Measurements from ENCODE around the gene COQ2.

COQ2 gene

DNA sequence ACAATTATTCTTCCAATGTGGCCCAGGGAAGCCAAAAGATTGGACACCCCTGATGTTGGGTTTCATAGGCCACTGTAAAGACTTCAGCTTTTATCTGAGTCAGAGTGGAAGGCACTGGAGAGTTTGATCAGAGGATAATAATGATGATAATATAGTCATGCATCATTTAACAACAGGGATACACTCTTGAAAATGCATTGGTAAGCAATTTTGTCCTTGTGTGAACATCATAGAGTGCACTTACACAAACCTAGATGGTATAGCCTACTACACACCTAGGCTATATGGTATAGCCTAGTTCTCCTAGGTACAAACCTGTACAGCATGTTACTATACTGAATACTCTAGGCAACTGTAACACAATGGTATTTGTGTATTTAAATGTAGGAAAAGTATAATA, 70.5 kb downstream of the COQ2 start:
- DNase-seq: no peak

Measured in activated naive CD4-positive, alpha-beta T cell (primary cell).